Progenitor cell of endocrine pancreas (in vitro differentiated cells): ENCODE data around the gene ELK4. TPM values are rescaled to one million over a fixed set of nuclear protein-coding genes. Genes with fewer than 3 reads are reported as not detected.
A peak's percentile ranks its signal among the peaks of the same experiment; 100 is the strongest.

Source experiments
- DNase-seq: peaks from one replicate; pipeline ENCODE4 v3.0.0; 2021; ENCODE audit warnings: low spot score; ENCODE audit not compliant: unreplicated experiment
- H3K27ac Mint-ChIP-seq: 2 replicates; pipeline ENCODE4 v1.8.0; 2021; ENCODE audit warnings: mild to moderate bottlenecking, moderate library complexity, mixed read lengths
- H3K27me3 Mint-ChIP-seq: 2 replicates; pipeline ENCODE4 v1.8.0; 2021; ENCODE audit warnings: mixed read lengths
- H3K36me3 Mint-ChIP-seq: 2 replicates; pipeline ENCODE4 v1.8.0; 2022; ENCODE audit warnings: mixed read lengths; ENCODE audit not compliant: insufficient read depth
- H3K4me1 Mint-ChIP-seq: 2 replicates; pipeline ENCODE4 v1.8.0; 2021; ENCODE audit warnings: low read depth, mixed read lengths
- H3K4me3 Mint-ChIP-seq: 2 replicates; pipeline ENCODE4 v1.8.0; 2021; ENCODE audit warnings: low read depth, mild to moderate bottlenecking, moderate library complexity, mixed read lengths
- H3K9me3 Mint-ChIP-seq: 2 replicates; pipeline ENCODE4 v1.8.0; 2021; ENCODE audit warnings: low read depth, mixed read lengths
- CTCF ChIP-seq: fragments of 200-600 bp; sonication (generic); IDR thresholded peaks from one replicate; pipeline ENCODE4 v1.5.0; 2021; ENCODE audit warnings: antibody characterized with exemption, mild to moderate bottlenecking; ENCODE audit not compliant: unreplicated experiment
- total RNA-seq: library from RNA; stranded (reverse); gene quantifications from 2 replicates; pipeline ENCODE4 v1.2.1, GENCODE V29; 2021

Gene ELK4
- total RNA-seq, 1 donor from 2014 or later, result 30.2 TPM

- Mint-ChIP-seq H3K4me1 (no peaks in the 10 kb centered on the region), H3K27ac (no peak overlapping the region), H3K36me3 (no peaks in the 10 kb centered on the region), H3K9me3 (no peaks in the 10 kb centered on the region), H3K27me3 (peaks cover 26% of the 10 kb centered on the region), H3K4me3 (no peak overlapping the region)
- DNase-seq, result no peak
- no peak for TF ChIP-seq CTCF
These were observed 42.0 kb downstream of the ELK4 start for GRCh38 chr1:205589618-205590456.

GRCh38 chr1:205589046-205589445 lies 42.8 kb downstream of the ELK4 start:
- Mint-ChIP-seq H3K27ac (no peak overlapping the region), H3K27me3 (peaks cover 26% of the 10 kb centered on the region), H3K4me1 (no peaks in the 10 kb centered on the region), H3K4me3 (no peak overlapping the region), H3K9me3 (no peaks in the 10 kb centered on the region), H3K36me3 (no peaks in the 10 kb centered on the region)
- no peak for TF ChIP-seq CTCF
- DNase-seq, result no peak

- H3K9me3 Mint-ChIP-seq, result no peaks in the 10 kb centered on the region
- H3K4me3 Mint-ChIP-seq, result no peak overlapping the region
- no peak for DNase-seq
- no peak overlapping the region for H3K27ac Mint-ChIP-seq
- peak; percentile 33 for TF ChIP-seq CTCF
- no peaks in the 10 kb centered on the region for H3K36me3 Mint-ChIP-seq
- no peaks in the 10 kb centered on the region for H3K4me1 Mint-ChIP-seq
- H3K27me3 Mint-ChIP-seq, result peaks cover 26% of the 10 kb centered on the region
These were observed 43.2 kb downstream of the ELK4 start for GRCh38 chr1:205588636-205589035.

- Mint-ChIP-seq H3K4me3 (no peak overlapping the region), H3K9me3 (no peaks in the 10 kb centered on the region), H3K36me3 (no peaks in the 10 kb centered on the region), H3K27me3 (peaks cover 33% of the 10 kb centered on the region), H3K4me1 (no peaks in the 10 kb centered on the region), H3K27ac (no peak overlapping the region)
- TF ChIP-seq CTCF, result no peak
- DNase-seq, result no peak
These were observed 44.2 kb downstream of the ELK4 start for GRCh38 chr1:205587581-205587980.

GRCh38 chr1:205585835-205586785 lies 45.7 kb downstream of the ELK4 start:
- no peaks in the 10 kb centered on the region for H3K9me3 Mint-ChIP-seq
- no peak for TF ChIP-seq CTCF
- H3K27ac Mint-ChIP-seq, result no peak overlapping the region
- H3K4me3 Mint-ChIP-seq, result no peak overlapping the region
- peaks cover 38% of the 10 kb centered on the region for H3K27me3 Mint-ChIP-seq
- H3K36me3 Mint-ChIP-seq, result no peaks in the 10 kb centered on the region
- DNase-seq, result no peak
- H3K4me1 Mint-ChIP-seq, result no peaks in the 10 kb centered on the region
